ENCODE results near the gene NTRK3. TPM values are rescaled to one million over a fixed set of nuclear protein-coding genes. Genes with fewer than 3 reads are reported as not detected.

The NTRK3 gene
- total RNA-seq, 2 donors from 2014 or later, result 4.2 to 7.2 TPM

- Histone ChIP-seq H3K36me3 (no peaks in the 10 kb centered on the region), H3K27ac (no peak overlapping the region), H3K4me3 (no peak overlapping the region), H3K27me3 (replicated peaks; ENCODE audit: insufficient read depth) (no peaks in the 10 kb centered on the region), H3K9me3 (no peaks in the 10 kb centered on the region), H3K4me1 (replicated peaks) (no peaks in the 10 kb centered on the region)
- TF ChIP-seq POLR2A (IDR thresholded peaks at IDR 0.05), result no peak
- TF ChIP-seq CTCF (IDR thresholded peaks at IDR 0.05), result no peak
- TF ChIP-seq POLR2AphosphoS5 (IDR thresholded peaks at IDR 0.05), result no peak
- no peak for DNase-seq (ENCODE audit: low spot score)
- intact Hi-C loops (cut with DNase I), result no loop called here
Observed at GRCh38 chr15:88127432-88127790, 129.1 kb downstream of the NTRK3 start.

GRCh38 chr15:88126695-88127431, 129.7 kb downstream of the NTRK3 start:
- intact Hi-C loops (cut with DNase I), result no loop called here

GRCh38 chr15:88125576-88125975, 131.0 kb downstream of the NTRK3 start:
- no peaks in the 10 kb centered on the region for H3K4me1 ChIP-seq (replicated peaks)
- H3K9me3 ChIP-seq, result no peaks in the 10 kb centered on the region
- WGBS, result 76% methylated on average over 7 of the region's 7 CpGs
- intact Hi-C loops (cut with DNase I), result no loop called here
- no peak overlapping the region for H3K4me3 ChIP-seq
- DNase-seq (ENCODE audit: low spot score), result no peak
- H3K36me3 ChIP-seq, result no peaks in the 10 kb centered on the region
- no peaks in the 10 kb centered on the region for H3K27me3 ChIP-seq (replicated peaks; ENCODE audit: insufficient read depth)
- H3K27ac ChIP-seq, result no peak overlapping the region
- TF ChIP-seq POLR2A (IDR thresholded peaks at IDR 0.05) (no peak), POLR2AphosphoS5 (IDR thresholded peaks at IDR 0.05) (no peak), CTCF (IDR thresholded peaks at IDR 0.05) (no peak)

More at GRCh38 chr15:88126695-88127431, 129.7 kb downstream of the NTRK3 start:
- Histone ChIP-seq H3K4me1 (replicated peaks) (no peaks in the 10 kb centered on the region), H3K27me3 (replicated peaks; ENCODE audit: insufficient read depth) (no peaks in the 10 kb centered on the region), H3K4me3 (no peak overlapping the region), H3K36me3 (no peaks in the 10 kb centered on the region), H3K27ac (no peak overlapping the region), H3K9me3 (no peaks in the 10 kb centered on the region)
- no peak for DNase-seq (ENCODE audit: low spot score)
- WGBS, result 72% methylated on average over 6 of the region's 6 CpGs
- no peak for TF ChIP-seq POLR2AphosphoS5 (IDR thresholded peaks at IDR 0.05)
- TF ChIP-seq CTCF (IDR thresholded peaks at IDR 0.05), result no peak
- TF ChIP-seq POLR2A (IDR thresholded peaks at IDR 0.05), result no peak

- Histone ChIP-seq H3K9me3 (no peaks in the 10 kb centered on the region), H3K27ac (no peak overlapping the region), H3K27me3 (replicated peaks; ENCODE audit: insufficient read depth) (no peaks in the 10 kb centered on the region), H3K4me1 (replicated peaks) (no peaks in the 10 kb centered on the region), H3K4me3 (no peak overlapping the region), H3K36me3 (no peaks in the 10 kb centered on the region)
- no peak for DNase-seq (ENCODE audit: low spot score)
- intact Hi-C loops (cut with DNase I), result no loop called here
- TF ChIP-seq CTCF (IDR thresholded peaks at IDR 0.05) (no peak), POLR2AphosphoS5 (IDR thresholded peaks at IDR 0.05) (no peak), POLR2A (IDR thresholded peaks at IDR 0.05) (no peak)
- WGBS, result 58% methylated on average over 5 of the region's 5 CpGs
Observed at GRCh38 chr15:88124199-88124598, 132.3 kb downstream of the NTRK3 start.

- no peak for DNase-seq (ENCODE audit: low spot score)
- Histone ChIP-seq H3K4me3 (no peak overlapping the region), H3K4me1 (replicated peaks) (no peaks in the 10 kb centered on the region), H3K27me3 (replicated peaks; ENCODE audit: insufficient read depth) (no peaks in the 10 kb centered on the region), H3K36me3 (no peaks in the 10 kb centered on the region), H3K9me3 (no peaks in the 10 kb centered on the region), H3K27ac (no peak overlapping the region)
- WGBS, result 98% methylated on average over 2 of the region's 2 CpGs
- TF ChIP-seq CTCF (IDR thresholded peaks at IDR 0.05), result no peak
- no peak for TF ChIP-seq POLR2AphosphoS5 (IDR thresholded peaks at IDR 0.05)
- no peak for TF ChIP-seq POLR2A (IDR thresholded peaks at IDR 0.05)
- intact Hi-C loops (cut with DNase I), result no loop called here
Observed at GRCh38 chr15:88121968-88122530, 134.5 kb downstream of the NTRK3 start.

Data from prostate gland (tissue), 2 donors.